Fibroblast of villous mesenchyme (primary cell): Measurements from ENCODE around the gene EIF3L. TPM values are rescaled to one million over a fixed set of nuclear protein-coding genes. Genes with fewer than 3 reads are reported as not detected.

ENCODE experiments used
- DNase-seq: peaks from one replicate; pipeline ENCODE4 v3.0.0-alpha.2; 2010; ENCODE audit warnings: low read depth
- H3K4me3 ChIP-seq: 2 replicates; pipeline ENCODE4 v1.5.1; 2011; ENCODE audit warnings: low read depth, mild to moderate bottlenecking, low read length
- CTCF ChIP-seq: IDR thresholded peaks from 2 replicates; pipeline ENCODE4 v1.5.1; 2012; ENCODE audit warnings: low read depth, mild to moderate bottlenecking, low read length; ENCODE audit not compliant: insufficient read depth
- total RNA-seq: library from RNA; depleted of rRNA; stranded (reverse); fragments of >200 nt; gene quantifications from 2 replicates; pipeline ENCODE4 v1.2.3, GENCODE V29; 2012

EIF3L gene
- total RNA-seq, 1 donor, result 285 TPM

- DNase-seq, result peak; percentile 50
- H3K4me3 ChIP-seq, result no peak overlapping the region
- no peak for TF ChIP-seq CTCF
Observed at GRCh38 chr22:37862570-37863325, 13.5 kb downstream of the EIF3L start.

GRCh38 chr22:37865510-37865909 is 16.3 kb downstream of the EIF3L start:
- DNase-seq, result no peak
- no peak overlapping the region for H3K4me3 ChIP-seq
- TF ChIP-seq CTCF, result no peak

- H3K4me3 ChIP-seq, result no peak overlapping the region
- DNase-seq, result peak; percentile 61
- TF ChIP-seq CTCF, result no peak
Observed at GRCh38 chr22:37870273-37870672, 21.1 kb downstream of the EIF3L start.

- no peak for TF ChIP-seq CTCF
- no peak overlapping the region for H3K4me3 ChIP-seq
- DNase-seq, result peak; percentile 58
Observed at GRCh38 chr22:37880668-37881440, 31.6 kb downstream of the EIF3L start.

- no peak overlapping the region for H3K4me3 ChIP-seq
- DNase-seq, result peak; percentile 86
- TF ChIP-seq CTCF, result no peak
Observed at GRCh38 chr22:37884420-37884819, 35.2 kb downstream of the EIF3L start.

- DNase-seq, result peak; percentile 90
- peak; percentile 79 for TF ChIP-seq CTCF
- no peak overlapping the region for H3K4me3 ChIP-seq
Observed at GRCh38 chr22:37887584-37888378, 38.6 kb downstream of the EIF3L start.
